Thoracic aorta (tissue), 2 donors: ENCODE measurements around the gene BTN2A1. TPM values are rescaled to one million over a fixed set of nuclear protein-coding genes. Genes with fewer than 3 reads are reported as not detected.
"Not testable (repeated sequence)": the region's sequence is repeated elsewhere in the genome, so short reads cannot be mapped to it uniquely, and the experiment has no call there.

Source experiments
- ATAC-seq: fragments of 150-250 bp; one replicate; pipeline ENCODE4 v1.8.0; 2017; ENCODE audit warnings: low read depth; ENCODE audit not compliant: insufficient number of reproducible peaks, low FRiP score
- DNase-seq: peaks from one replicate; pipeline ENCODE4 v3.0.0-alpha.2; 2020; ENCODE audit warnings: low spot score
- H3K27ac ChIP-seq, 2 donors: fragments of 200-600 bp; sonication (generic); 1 replicate in 1 of 2; 2 replicates in 1 of 2; pipeline ENCODE4 v1.5.1; 2016; ENCODE audit warnings: mild to moderate bottlenecking in 2 of 2, moderate library complexity in 2 of 2
- H3K27me3 ChIP-seq: fragments of 200-600 bp; sonication (generic); replicated peaks from 2 replicates; pipeline ENCODE4 v1.6.0; 2016; ENCODE audit warnings: mild to moderate bottlenecking; ENCODE audit not compliant: insufficient read depth
- H3K36me3 ChIP-seq: fragments of 200-600 bp; sonication (generic); one replicate; pipeline ENCODE4 v1.5.1; 2016
- H3K4me1 ChIP-seq, 2 donors: fragments of 200-600 bp; sonication (generic); 1 replicate in 1 of 2; 2 replicates in 1 of 2; pipeline versions ENCODE4 v1.5.1 to v1.6.0; 2016; ENCODE audit warnings: low read depth in 2 of 2, mild to moderate bottlenecking in 1 of 2; ENCODE audit not compliant: control insufficient read depth in 1 of 2
- H3K4me3 ChIP-seq: fragments of 200-600 bp; sonication (generic); 2 replicates; pipeline ENCODE4 v1.5.1; 2016; ENCODE audit warnings: mild to moderate bottlenecking
- H3K9me3 ChIP-seq: fragments of 200-600 bp; sonication (generic); 2 replicates; pipeline ENCODE4 v1.5.1; 2016
- total RNA-seq, 2 donors: library from RNA; depleted of rRNA; stranded (reverse); fragments of >200 nt; gene quantifications; one replicate each; pipeline versions ENCODE4 v1.1.0 to v1.2.3, GENCODE V29; 2016
- TF ChIP-seq, protein P1 (sequence below): fragments of 200-600 bp; sonication (generic); IDR thresholded peaks from one replicate; pipeline ENCODE4 v1.5.1; 2019; ENCODE audit warnings: antibody characterized with exemption

BTN2A1 gene
- total RNA-seq, 2 donors from 2014 or later = 22.9 to 24.5 TPM

DNA sequence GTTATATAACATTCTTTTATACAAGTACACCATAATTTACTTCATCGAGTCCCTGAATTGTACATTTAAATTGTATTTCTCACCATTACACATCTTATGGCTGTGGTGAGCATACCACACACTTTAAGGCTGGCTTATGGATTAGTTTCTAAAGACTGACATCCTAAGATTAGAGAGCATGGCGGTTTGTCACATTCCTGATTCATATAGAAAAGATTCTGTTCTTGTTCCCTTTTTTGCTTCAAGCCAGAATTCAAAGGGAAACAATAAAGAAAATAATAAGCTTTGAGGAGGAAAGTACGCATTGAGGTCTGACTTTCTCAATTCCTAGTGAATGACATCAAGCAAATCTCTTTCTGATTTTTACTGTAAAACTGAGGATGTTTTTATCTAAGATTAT, 44.9 kb downstream of the BTN2A1 start:
- H3K27me3 ChIP-seq = no peaks in the 10 kb centered on the region
- no peak for DNase-seq
- H3K36me3 ChIP-seq = no peaks in the 10 kb centered on the region
- ATAC-seq = no peak
- peaks cover 0 to 8% of the 10 kb centered on the region in 2 donors for H3K4me1 ChIP-seq
- H3K4me3 ChIP-seq = no peak overlapping the region
- H3K27ac ChIP-seq = no peak overlapping the region
- TF ChIP-seq, protein P1, sequence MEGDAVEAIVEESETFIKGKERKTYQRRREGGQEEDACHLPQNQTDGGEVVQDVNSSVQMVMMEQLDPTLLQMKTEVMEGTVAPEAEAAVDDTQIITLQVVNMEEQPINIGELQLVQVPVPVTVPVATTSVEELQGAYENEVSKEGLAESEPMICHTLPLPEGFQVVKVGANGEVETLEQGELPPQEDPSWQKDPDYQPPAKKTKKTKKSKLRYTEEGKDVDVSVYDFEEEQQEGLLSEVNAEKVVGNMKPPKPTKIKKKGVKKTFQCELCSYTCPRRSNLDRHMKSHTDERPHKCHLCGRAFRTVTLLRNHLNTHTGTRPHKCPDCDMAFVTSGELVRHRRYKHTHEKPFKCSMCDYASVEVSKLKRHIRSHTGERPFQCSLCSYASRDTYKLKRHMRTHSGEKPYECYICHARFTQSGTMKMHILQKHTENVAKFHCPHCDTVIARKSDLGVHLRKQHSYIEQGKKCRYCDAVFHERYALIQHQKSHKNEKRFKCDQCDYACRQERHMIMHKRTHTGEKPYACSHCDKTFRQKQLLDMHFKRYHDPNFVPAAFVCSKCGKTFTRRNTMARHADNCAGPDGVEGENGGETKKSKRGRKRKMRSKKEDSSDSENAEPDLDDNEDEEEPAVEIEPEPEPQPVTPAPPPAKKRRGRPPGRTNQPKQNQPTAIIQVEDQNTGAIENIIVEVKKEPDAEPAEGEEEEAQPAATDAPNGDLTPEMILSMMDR = no peak
- no peaks in the 10 kb centered on the region for H3K9me3 ChIP-seq

DNA sequence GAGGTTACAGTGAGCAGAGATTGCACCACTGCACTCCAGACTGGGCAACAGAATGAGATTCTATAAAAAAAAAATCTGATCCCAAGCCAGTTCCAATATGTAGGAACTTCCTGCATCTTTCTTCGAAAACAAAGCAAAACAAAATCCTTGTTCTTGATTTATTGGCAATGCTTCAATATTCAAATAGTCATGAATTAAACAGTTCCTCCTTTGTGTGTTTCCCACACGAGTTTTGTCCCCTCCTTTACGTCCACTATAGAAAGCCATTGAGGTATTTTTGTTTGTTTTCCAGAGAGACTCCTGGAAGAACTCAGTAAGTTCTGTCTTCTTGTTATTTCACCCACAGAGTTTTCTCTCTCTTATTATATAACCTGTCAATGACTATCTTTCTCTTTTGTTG, 49.9 kb downstream of the BTN2A1 start:
- DNase-seq (no peak), ATAC-seq (no peak)
- H3K27me3 ChIP-seq = no peaks in the 10 kb centered on the region
- H3K36me3 ChIP-seq = no peaks in the 10 kb centered on the region
- H3K4me1 ChIP-seq = no peaks in the 10 kb centered on the region
- no peak overlapping the region for H3K27ac ChIP-seq
- no peaks in the 10 kb centered on the region for H3K9me3 ChIP-seq
- no peak overlapping the region for H3K4me3 ChIP-seq
- TF ChIP-seq, protein P1 = no peak

DNA sequence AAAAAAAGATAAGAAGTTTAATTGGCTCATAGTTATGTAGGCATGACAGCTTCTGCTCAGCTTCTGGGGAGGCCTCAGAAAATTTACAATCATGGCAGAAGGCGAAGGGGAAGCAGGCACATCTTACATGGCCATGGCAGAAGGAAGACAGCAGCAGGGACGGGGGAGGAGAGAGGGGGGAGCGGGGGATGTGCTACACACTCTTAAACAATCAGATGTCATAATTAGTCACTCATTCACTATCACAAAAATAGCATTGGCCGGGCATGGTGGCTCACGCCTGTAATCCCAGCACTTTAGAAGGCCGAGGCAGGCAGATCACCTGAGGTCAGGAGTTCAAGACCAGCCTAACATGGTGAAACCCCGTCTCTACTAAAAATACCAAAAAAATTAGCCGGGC, 53.3 kb downstream of the BTN2A1 start:
- H3K27me3 ChIP-seq, H3K4me1 ChIP-seq, H3K36me3 ChIP-seq, ATAC-seq, H3K9me3 ChIP-seq, H3K27ac ChIP-seq, DNase-seq, H3K4me3 ChIP-seq: not testable (repeated sequence)

DNA sequence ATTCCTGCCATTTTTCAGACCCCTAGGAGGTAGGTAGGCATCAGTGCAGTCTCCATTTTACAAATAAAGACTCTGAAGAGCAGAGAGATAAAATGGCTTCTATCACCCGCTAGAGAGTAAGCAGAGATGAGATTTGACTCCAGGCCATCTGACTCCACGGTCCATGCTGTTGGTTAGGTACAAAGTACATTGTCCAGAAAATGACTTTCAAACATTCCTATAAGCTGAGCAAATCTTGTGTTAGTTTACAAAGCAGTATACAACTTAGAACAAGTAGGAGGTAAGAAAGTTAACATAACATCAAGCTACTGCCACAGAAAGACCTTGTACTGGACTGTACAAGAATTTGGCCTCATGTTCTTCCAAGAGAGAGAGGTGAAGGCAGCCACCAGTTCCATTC, 57.2 kb downstream of the BTN2A1 start:
- H3K9me3 ChIP-seq = no peaks in the 10 kb centered on the region
- no peak overlapping the region for H3K4me3 ChIP-seq
- no peak for ATAC-seq
- H3K36me3 ChIP-seq = no peaks in the 10 kb centered on the region
- H3K27me3 ChIP-seq = no peaks in the 10 kb centered on the region
- H3K27ac ChIP-seq = no peak overlapping the region
- TF ChIP-seq, protein P1 = no peak
- no peak for DNase-seq
- peaks cover 0 to under 1% of the 10 kb centered on the region in 2 donors for H3K4me1 ChIP-seq

DNA sequence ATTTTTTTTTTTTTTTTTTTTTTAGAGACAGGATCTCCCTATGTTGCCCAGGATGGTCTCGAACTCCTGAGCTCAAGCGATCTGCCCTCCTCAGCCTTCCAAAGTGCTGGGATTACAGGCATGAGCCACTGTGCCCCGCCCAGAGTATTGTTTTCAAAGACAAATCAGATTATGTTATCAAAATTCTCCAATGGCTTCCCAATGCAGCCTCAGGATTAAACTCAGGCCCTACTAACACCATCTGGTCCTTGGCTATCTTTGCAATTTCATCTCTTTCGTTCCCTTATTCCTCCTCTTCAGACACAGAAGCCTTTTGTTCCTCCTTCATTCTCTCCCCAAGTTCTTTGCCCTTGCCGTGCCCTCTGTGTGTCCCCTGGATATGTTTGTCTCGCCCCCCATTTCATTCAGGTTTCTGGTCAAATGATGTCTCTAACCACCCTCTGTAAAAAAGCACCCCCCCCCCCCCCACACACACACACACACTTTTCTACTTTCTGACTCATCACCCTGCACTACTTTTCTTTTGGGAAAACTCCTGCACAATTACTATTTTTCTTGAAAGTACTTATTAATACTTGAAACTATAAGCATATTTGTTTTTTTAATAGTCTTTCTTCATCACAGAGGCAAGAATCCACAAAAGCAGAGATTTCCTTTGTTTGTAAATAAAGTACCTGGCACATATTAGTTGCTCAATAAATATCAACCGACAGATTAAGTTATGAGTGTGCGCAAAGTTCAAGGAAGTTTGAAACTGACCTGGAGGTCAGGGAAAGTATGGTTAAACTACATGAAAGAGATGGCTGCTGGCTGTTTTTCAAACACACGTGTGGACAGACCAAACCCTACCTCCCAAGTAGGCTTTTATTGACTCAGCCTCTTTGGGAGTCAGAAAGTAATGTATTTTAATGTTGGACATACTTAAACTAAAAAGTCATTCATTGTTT, 59.0 kb downstream of the BTN2A1 start:
- no peak for ATAC-seq
- DNase-seq = no peak
- Histone ChIP-seq H3K4me1 (peaks cover 0 to 6% of the 10 kb centered on the region in 2 donors), H3K27me3 (no peaks in the 10 kb centered on the region), H3K36me3 (no peaks in the 10 kb centered on the region), H3K9me3 (no peaks in the 10 kb centered on the region), H3K27ac (no peak overlapping the region), H3K4me3 (no peak overlapping the region)
- TF ChIP-seq, protein P1 = no peak

Other genes starting within 250 kb of the BTN2A1 start
- 10 to 100 TPM; 11.4 to 21.2 TPM for gene BTN3A2, start 92.8 kb upstream of the BTN2A1 start, total RNA-seq
- 10 to 100 TPM; 18.8 to 26.1 TPM for gene BTN2A2, start 74.8 kb upstream of the BTN2A1 start, total RNA-seq
- gene BTN3A1, start 55.7 kb upstream of the BTN2A1 start, total RNA-seq = 10 to 100 TPM; 11.9 to 13.5 TPM
- gene BTN3A3, start 17.5 kb upstream of the BTN2A1 start, total RNA-seq = 10 to 100 TPM; 24.4 to 27.1 TPM
- not detected for gene BTN1A1, start 42.3 kb downstream of the BTN2A1 start, total RNA-seq
- gene HMGN4, start 80.4 kb downstream of the BTN2A1 start, total RNA-seq = 10 to 100 TPM; 41.3 to 45.9 TPM
- 10 to 100 TPM; 11.8 to 17.1 TPM for gene ABT1, start 139.0 kb downstream of the BTN2A1 start, total RNA-seq
- 10 to 100 TPM; 18.1 to 18.6 TPM for gene ZNF322, start 201.8 kb downstream of the BTN2A1 start, total RNA-seq